K562 (cell line): Measurements from ENCODE around the gene SLC25A44.

Experiments used
- MYC ChIP-seq, 2 experiments: fragments of 250-450 bp in 1 of 2; sonication (Bioruptor Pico) in 1 of 2; IDR thresholded peaks; 2 replicates each; pipeline versions ENCODE4 v1.5.1 to v1.6.1; 2012 to 2021; ENCODE audit warnings: low read depth in 2 of 2, borderline replicate concordance in 1 of 2, improper control_type of control experiment in 1 of 2, low read length in 1 of 2, mild to moderate bottlenecking in 1 of 2, moderate library complexity in 1 of 2
- ZNF696 ChIP-seq: fragments of 250-450 bp; sonication (Bioruptor Pico); conservative IDR thresholded peaks from 2 replicates; pipeline ENCODE4 v1.4.0; 2020; ENCODE audit warnings: mild to moderate bottlenecking, moderate library complexity
- TF ChIP-seq, protein P1 (sequence below), 2 experiments: fragments of 450-650 bp; formaldehyde crosslinking in 1 of 2; IDR thresholded peaks; 2 replicates each; pipeline versions ENCODE4 v1.4.0 to v1.6.1; 2014 to 2020; ENCODE audit warnings: mild to moderate bottlenecking in 2 of 2, borderline replicate concordance in 1 of 2, low read depth in 1 of 2
- TF ChIP-seq, protein P2 (sequence below), 3 experiments: IDR thresholded peaks in 2 of 3; conservative IDR thresholded peaks in 1 of 3; 2 replicates each; pipeline ENCODE4 v1.5.1; 2011 to 2012; ENCODE audit warnings: low read length in 3 of 3, mild to moderate bottlenecking in 3 of 3, control low read depth in 2 of 3, improper control_type of control experiment in 1 of 3, inconsistent platforms in 1 of 3, low read depth in 1 of 3, mixed read lengths in 1 of 3, moderate library complexity in 1 of 3; ENCODE audit not compliant: insufficient read depth in 2 of 3
- TF ChIP-seq, protein P3 (sequence below): fragments of 250-450 bp; sonication (Bioruptor Pico); IDR thresholded peaks from 2 replicates; pipeline ENCODE4 v1.5.0; 2020; ENCODE audit warnings: mild to moderate bottlenecking, borderline replicate concordance
- TF ChIP-seq, protein P4 (sequence below): IDR thresholded peaks from 3 replicates; pipeline ENCODE4 v1.6.1; 2011; ENCODE audit warnings: borderline replicate concordance, mild to moderate bottlenecking; ENCODE audit not compliant: insufficient read length, insufficient read depth

DNA sequence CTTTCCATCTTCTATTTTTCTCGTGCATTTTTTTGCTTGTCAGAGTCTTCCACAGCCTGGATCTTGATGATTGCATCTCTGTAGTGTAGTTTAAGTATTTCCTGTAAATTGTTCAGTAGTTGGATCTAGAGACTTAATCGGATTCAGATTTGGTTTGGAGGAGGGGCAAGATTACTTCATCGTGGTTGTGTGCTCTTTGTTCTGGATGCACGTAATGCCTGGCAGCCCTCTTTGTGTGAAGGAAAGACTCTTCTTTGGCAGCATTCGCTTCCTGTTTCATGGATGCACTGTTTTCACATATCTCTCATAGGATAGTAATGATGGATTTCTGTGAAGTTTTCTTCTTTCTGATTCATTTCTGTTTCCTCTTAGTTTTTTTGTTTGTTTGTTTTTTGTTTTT lies 26.4 kb upstream of the SLC25A44 start:
- TF ChIP-seq, protein P1, sequence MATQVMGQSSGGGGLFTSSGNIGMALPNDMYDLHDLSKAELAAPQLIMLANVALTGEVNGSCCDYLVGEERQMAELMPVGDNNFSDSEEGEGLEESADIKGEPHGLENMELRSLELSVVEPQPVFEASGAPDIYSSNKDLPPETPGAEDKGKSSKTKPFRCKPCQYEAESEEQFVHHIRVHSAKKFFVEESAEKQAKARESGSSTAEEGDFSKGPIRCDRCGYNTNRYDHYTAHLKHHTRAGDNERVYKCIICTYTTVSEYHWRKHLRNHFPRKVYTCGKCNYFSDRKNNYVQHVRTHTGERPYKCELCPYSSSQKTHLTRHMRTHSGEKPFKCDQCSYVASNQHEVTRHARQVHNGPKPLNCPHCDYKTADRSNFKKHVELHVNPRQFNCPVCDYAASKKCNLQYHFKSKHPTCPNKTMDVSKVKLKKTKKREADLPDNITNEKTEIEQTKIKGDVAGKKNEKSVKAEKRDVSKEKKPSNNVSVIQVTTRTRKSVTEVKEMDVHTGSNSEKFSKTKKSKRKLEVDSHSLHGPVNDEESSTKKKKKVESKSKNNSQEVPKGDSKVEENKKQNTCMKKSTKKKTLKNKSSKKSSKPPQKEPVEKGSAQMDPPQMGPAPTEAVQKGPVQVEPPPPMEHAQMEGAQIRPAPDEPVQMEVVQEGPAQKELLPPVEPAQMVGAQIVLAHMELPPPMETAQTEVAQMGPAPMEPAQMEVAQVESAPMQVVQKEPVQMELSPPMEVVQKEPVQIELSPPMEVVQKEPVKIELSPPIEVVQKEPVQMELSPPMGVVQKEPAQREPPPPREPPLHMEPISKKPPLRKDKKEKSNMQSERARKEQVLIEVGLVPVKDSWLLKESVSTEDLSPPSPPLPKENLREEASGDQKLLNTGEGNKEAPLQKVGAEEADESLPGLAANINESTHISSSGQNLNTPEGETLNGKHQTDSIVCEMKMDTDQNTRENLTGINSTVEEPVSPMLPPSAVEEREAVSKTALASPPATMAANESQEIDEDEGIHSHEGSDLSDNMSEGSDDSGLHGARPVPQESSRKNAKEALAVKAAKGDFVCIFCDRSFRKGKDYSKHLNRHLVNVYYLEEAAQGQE (IDR thresholded peaks at IDR 0.05; ENCODE audit: borderline replicate concordance), result no peak
- TF ChIP-seq, protein P1 (CRISPR knock-in tag; IDR thresholded peaks at IDR 0.05; ENCODE audit: low read depth), result no peak
- no peak for TF ChIP-seq MYC (IDR thresholded peaks at IDR 0.05; ENCODE audit: low read depth, low read length)
- TF ChIP-seq MYC (CRISPR knock-in tag; IDR thresholded peaks at IDR 0.05; ENCODE audit: borderline replicate concordance, low read depth), result no peak
- TF ChIP-seq ZNF696, result no peak
- TF ChIP-seq, protein P2, sequence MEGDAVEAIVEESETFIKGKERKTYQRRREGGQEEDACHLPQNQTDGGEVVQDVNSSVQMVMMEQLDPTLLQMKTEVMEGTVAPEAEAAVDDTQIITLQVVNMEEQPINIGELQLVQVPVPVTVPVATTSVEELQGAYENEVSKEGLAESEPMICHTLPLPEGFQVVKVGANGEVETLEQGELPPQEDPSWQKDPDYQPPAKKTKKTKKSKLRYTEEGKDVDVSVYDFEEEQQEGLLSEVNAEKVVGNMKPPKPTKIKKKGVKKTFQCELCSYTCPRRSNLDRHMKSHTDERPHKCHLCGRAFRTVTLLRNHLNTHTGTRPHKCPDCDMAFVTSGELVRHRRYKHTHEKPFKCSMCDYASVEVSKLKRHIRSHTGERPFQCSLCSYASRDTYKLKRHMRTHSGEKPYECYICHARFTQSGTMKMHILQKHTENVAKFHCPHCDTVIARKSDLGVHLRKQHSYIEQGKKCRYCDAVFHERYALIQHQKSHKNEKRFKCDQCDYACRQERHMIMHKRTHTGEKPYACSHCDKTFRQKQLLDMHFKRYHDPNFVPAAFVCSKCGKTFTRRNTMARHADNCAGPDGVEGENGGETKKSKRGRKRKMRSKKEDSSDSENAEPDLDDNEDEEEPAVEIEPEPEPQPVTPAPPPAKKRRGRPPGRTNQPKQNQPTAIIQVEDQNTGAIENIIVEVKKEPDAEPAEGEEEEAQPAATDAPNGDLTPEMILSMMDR (IDR thresholded peaks at IDR 0.05 in 2 of 3, conservative IDR thresholded peaks at IDR 0.05 in 1 of 3; ENCODE audit: insufficient read depth in 2 of 3, low read depth in 1 of 3, low read length in 3 of 3), result no peak
- TF ChIP-seq, protein P3, sequence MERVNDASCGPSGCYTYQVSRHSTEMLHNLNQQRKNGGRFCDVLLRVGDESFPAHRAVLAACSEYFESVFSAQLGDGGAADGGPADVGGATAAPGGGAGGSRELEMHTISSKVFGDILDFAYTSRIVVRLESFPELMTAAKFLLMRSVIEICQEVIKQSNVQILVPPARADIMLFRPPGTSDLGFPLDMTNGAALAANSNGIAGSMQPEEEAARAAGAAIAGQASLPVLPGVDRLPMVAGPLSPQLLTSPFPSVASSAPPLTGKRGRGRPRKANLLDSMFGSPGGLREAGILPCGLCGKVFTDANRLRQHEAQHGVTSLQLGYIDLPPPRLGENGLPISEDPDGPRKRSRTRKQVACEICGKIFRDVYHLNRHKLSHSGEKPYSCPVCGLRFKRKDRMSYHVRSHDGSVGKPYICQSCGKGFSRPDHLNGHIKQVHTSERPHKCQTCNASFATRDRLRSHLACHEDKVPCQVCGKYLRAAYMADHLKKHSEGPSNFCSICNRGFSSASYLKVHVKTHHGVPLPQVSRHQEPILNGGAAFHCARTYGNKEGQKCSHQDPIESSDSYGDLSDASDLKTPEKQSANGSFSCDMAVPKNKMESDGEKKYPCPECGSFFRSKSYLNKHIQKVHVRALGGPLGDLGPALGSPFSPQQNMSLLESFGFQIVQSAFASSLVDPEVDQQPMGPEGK (CRISPR knock-in tag), result no peak
- TF ChIP-seq, protein P4, sequence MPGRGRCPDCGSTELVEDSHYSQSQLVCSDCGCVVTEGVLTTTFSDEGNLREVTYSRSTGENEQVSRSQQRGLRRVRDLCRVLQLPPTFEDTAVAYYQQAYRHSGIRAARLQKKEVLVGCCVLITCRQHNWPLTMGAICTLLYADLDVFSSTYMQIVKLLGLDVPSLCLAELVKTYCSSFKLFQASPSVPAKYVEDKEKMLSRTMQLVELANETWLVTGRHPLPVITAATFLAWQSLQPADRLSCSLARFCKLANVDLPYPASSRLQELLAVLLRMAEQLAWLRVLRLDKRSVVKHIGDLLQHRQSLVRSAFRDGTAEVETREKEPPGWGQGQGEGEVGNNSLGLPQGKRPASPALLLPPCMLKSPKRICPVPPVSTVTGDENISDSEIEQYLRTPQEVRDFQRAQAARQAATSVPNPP, result no peak
